ENCODE data around the gene ACP1.

DNA sequence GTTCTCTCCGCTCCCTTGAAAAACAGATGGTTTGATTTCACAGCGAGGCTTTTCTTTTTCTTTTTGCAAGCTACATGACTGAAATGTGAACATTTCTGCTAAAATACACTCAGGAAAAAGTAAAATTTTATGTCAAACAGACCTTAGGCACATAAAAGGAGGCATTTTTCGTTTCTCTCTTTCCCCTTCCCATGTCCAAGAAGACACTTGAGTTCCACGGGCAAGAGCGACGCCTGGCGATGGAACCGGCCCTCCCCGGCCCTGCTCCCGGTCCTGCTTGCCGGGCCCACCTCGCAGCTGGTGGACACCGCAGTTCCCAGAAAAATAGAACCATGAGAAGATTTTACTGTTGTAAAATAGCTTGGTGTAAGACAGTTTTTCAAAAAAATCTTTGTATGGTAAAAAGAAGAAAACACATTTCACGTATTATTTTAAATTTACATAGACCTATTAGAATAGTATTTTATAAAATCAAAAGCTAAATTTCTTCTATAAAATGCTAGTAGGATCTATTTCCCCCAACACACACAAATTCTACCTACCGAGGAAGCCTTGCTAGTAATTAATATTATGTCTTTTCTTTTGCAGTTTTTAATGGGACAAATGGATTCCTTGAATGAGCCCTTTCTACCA is 25.5 kb downstream of the ACP1 start:
- TF ChIP-seq, protein P1, sequence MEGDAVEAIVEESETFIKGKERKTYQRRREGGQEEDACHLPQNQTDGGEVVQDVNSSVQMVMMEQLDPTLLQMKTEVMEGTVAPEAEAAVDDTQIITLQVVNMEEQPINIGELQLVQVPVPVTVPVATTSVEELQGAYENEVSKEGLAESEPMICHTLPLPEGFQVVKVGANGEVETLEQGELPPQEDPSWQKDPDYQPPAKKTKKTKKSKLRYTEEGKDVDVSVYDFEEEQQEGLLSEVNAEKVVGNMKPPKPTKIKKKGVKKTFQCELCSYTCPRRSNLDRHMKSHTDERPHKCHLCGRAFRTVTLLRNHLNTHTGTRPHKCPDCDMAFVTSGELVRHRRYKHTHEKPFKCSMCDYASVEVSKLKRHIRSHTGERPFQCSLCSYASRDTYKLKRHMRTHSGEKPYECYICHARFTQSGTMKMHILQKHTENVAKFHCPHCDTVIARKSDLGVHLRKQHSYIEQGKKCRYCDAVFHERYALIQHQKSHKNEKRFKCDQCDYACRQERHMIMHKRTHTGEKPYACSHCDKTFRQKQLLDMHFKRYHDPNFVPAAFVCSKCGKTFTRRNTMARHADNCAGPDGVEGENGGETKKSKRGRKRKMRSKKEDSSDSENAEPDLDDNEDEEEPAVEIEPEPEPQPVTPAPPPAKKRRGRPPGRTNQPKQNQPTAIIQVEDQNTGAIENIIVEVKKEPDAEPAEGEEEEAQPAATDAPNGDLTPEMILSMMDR (IDR thresholded peaks at IDR 0.05), result peak in 2 of 3 donors; percentile 58 to 64
- TF ChIP-seq POLR2AphosphoS5 (IDR thresholded peaks at IDR 0.05) (no peak), POLR2A (IDR thresholded peaks at IDR 0.05) (no peak)

Data from breast epithelium (tissue), 3 donors.